ENCODE measurements around the gene SLC22A12.

SLC22A12 gene

DNA sequence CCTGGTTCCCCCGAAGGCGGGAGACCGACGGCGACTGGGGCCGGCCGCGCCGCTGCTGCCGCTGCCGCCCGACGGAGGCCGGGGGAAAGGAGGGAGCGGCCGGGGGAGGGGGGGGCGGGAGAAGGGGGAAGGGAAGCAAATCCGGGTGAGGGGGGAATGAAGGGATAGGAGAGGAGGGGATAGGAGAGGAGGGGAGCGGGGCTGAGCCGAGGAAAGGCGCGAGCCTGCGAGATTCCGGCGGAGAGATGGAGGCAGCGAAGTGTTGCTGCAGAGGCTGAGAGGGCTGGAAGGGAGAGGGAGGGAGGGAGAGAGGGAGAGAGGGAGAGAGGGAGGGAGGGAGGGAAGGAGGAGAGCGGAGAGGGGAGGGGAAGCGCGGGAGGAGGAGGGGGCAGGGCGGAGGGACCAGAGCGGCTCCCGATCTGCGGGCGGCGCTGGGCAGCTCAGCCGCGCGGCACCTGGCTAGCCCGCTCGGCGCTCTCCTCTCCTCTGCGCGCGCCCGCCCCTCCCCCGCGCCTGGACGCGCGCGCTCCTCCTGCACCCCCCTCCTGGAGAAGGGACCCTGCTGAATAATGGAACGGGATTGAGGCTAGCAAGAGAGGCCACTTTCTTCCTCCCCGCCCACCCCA lies 52.3 kb downstream of the SLC22A12 start:
- ATAC-seq (replicated peaks) (no peak), DNase-seq (no peak)
- Mint-ChIP-seq H3K27ac (no peak overlapping the region), H3K4me1 (peaks cover 6 to 9% of the 10 kb centered on the region in 2 donors), H3K9me3 (no peaks in the 10 kb centered on the region), H3K36me3 (no peaks in the 10 kb centered on the region), H3K4me3 (peak overlapping the region in 1 of 2 donors; percentile 12), H3K27me3 (peaks cover 41 to 42% of the 10 kb centered on the region in 2 donors)

DNA sequence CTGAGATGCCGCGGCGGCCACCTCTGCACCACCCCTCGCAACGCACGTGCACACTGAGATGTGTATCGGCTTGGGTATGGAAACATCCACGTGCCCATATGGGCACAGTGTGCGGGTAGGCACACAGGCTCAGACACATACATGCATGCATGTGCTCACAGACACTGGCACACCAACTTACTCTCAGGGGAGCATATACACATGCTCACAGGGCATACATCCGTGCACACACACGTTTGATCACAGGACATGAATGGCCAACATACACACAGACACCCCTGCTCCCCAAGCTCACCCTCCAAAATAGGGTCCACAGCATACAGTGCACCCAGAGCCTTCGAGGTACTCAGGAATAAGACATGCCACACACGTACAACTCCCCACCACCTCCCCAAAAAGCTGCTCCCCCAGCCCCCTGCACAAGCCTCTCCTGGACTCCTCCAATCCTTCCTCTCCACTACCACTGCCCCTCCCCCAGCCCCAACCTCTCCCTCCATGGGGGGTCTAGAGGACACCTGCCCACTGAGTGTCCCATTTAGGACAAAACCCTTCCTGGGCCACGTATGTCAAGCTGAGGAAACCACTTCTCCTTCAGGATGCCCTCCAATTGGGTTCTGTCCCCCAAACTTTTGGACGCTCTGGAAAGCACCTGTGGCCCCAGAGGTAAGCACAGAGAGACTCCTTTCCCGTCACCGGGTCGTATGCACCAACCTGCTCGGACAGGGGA lies 53.1 kb downstream of the SLC22A12 start:
- peaks cover 3 to 9% of the 10 kb centered on the region in 2 donors for H3K4me1 Mint-ChIP-seq
- no peak overlapping the region for H3K4me3 Mint-ChIP-seq
- no peaks in the 10 kb centered on the region for H3K36me3 Mint-ChIP-seq
- no peak overlapping the region for H3K27ac Mint-ChIP-seq
- peaks cover 42 to 43% of the 10 kb centered on the region in 2 donors for H3K27me3 Mint-ChIP-seq
- DNase-seq (no peak), ATAC-seq (replicated peaks) (peak; percentile 28 to 29)
- no peaks in the 10 kb centered on the region for H3K9me3 Mint-ChIP-seq

DNA sequence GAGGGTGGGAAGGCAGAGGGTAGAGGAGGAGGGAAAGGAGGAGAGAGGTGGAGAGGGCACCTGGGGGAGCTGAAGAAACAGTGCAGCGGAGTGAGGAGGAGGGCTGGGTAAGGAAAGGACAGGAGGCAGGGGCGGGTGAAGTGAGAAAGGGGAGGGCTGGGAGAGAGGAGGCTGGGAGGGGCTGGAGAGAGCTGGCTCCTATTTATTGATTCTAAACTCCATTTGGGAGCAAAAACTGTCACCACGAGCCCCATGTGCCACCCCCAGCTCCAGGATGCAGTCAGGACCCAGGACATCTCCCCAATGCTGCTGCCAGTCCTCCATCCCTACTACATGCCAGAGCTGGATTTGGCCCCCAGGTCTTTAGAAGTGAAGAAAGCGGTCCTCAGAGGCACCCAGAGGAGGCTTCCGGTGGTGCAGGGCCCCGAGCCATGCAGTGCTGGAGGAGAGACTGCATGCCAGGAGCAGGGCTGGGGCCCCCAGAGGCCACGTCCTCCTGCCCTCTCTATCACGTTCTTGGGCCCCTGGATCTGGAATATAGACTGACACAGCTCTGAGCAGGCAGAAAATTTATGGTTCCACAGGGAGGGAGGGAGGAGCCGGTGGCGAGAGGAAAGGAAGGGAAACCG lies 53.7 kb downstream of the SLC22A12 start:
- H3K4me1 Mint-ChIP-seq: peaks cover 3 to 9% of the 10 kb centered on the region in 2 donors
- ATAC-seq (replicated peaks) (peak; percentile 67 to 72), DNase-seq (no peak)
- H3K27ac Mint-ChIP-seq: no peak overlapping the region
- peaks cover 46 to 48% of the 10 kb centered on the region in 2 donors for H3K27me3 Mint-ChIP-seq
- no peaks in the 10 kb centered on the region for H3K36me3 Mint-ChIP-seq
- H3K4me3 Mint-ChIP-seq: no peak overlapping the region
- H3K9me3 Mint-ChIP-seq: no peaks in the 10 kb centered on the region

DNA sequence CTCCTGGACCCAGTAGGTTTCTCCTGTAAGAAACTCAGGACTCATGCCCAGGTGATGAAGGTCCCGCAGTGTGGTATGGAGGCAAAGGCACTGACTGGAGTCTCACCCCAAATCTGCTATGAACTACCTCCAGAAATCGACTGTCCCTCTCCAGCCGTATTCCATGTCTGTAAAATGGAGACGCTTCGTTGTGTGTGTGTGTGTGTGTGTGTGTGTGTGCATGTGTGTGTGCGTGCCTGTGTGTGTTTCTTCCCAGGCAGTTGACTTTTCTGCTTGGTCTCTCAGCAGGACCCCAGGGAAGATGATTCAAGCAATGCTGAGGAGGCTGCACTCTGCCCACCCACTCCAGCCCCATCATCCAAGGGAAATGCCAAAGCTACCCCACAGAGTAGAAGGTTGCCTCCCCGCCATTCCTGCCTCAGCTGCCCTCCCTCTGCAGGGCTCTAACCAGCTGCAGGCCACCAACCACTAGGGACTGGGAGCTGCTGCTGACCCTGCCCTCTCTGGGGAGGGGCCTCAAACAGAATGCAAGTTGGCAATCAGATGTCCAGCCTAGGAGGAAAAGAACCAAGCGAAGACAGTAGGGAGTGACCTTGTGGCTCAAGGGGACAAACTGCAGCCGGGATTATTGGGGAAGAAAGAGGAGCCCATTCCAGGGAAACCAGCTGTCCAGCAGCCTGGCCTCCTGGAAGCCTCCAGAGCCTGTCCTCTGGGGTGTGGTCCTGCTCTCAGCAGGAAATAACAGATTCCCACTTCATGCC lies 56.2 kb downstream of the SLC22A12 start:
- Mint-ChIP-seq H3K27ac (no peak overlapping the region), H3K36me3 (no peaks in the 10 kb centered on the region), H3K4me3 (no peak overlapping the region), H3K4me1 (peaks cover 9 to 10% of the 10 kb centered on the region in 2 donors), H3K9me3 (no peaks in the 10 kb centered on the region), H3K27me3 (peaks cover 55 to 58% of the 10 kb centered on the region in 2 donors)
- DNase-seq (no peak), ATAC-seq (replicated peaks) (no peak)

DNA sequence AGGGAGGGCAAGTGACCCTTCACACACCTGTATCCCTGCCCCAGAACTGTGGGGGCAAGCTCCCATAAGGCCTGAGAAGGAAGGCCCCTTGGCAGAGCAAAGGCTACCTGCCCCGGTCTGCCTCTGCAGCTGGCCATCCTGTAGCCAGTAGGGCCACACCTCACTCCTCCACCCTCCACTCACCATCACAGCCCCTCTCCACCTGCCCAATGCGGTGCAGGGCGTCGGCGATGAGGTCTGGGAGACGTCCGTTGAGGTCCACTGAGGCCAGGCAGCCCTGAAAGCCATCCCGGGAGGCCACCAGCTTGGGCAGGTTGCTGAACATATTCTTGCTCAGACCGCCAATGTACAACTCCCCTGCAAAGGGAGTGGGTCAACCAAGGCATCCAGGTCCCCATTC lies 57.5 kb downstream of the SLC22A12 start:
- no peak for ATAC-seq (replicated peaks)
- no peak for DNase-seq
- H3K27me3 Mint-ChIP-seq: peaks cover 55 to 58% of the 10 kb centered on the region in 2 donors
- H3K9me3 Mint-ChIP-seq: no peaks in the 10 kb centered on the region
- no peak overlapping the region for H3K4me3 Mint-ChIP-seq
- H3K27ac Mint-ChIP-seq: no peak overlapping the region
- no peaks in the 10 kb centered on the region for H3K36me3 Mint-ChIP-seq
- H3K4me1 Mint-ChIP-seq: peaks cover 15 to 17% of the 10 kb centered on the region in 2 donors

DNA sequence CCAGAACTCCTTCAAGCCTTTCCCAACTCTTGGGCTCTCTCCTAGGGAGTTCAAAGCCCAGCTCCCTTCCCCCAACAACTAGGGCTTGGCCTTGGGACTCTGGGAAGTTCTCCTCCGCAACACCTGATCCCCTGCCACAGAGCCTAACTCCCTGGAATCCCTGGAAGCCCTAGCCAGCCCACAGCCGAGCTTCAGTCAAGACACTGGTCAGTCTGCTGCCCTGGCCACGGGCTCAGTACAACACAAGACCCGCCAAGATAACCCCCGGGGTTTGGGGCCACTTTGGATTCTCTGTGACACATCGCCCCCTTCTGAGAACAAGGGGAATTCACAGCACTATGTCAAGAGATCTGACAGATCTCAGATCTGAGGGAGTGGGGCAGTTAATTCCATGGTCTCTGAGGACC lies 58.3 kb downstream of the SLC22A12 start:
- Mint-ChIP-seq H3K4me1 (peaks cover 16 to 19% of the 10 kb centered on the region in 2 donors), H3K9me3 (no peaks in the 10 kb centered on the region), H3K36me3 (no peaks in the 10 kb centered on the region), H3K27ac (peak overlapping the region; percentile 68), H3K27me3 (peaks cover 49 to 52% of the 10 kb centered on the region in 2 donors), H3K4me3 (no peak overlapping the region)
- DNase-seq (no peak), ATAC-seq (replicated peaks) (peak in 1 of 2 donors; percentile 34)

DNA sequence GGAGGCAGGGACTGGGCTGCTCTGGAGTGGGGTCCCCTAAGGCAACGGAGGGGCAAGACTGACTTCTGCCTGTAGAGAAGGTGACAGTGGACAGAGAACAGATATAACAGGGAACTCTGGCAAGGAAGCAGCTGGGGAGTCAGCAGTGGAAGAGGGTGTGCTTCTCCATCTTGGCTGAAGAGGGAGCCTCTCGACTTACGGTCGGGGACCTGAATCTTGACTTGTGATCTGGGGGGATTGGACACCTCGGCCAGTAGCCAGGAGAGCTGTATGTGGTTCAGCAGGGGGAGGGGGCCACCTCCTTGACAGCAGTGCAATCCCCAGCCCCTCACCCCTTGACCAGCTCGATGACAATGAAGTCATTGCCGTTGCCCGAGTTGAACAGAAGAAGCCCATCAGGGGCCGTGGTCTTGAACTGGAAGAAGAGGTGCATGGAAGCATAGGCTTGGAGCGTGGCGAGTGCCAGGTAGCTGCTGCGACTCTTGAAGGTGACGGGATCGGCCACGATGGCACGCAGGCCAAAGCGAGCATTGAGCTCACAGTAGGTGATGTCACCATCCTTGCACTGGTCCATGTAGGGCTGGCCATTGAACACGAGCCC lies 60.0 kb downstream of the SLC22A12 start:
- peak overlapping the region; percentile 63 for H3K27ac Mint-ChIP-seq
- ATAC-seq (replicated peaks) (no peak), DNase-seq (no peak)
- H3K4me1 Mint-ChIP-seq: peaks cover 27 to 28% of the 10 kb centered on the region in 2 donors
- H3K36me3 Mint-ChIP-seq: no peaks in the 10 kb centered on the region
- no peak overlapping the region for H3K4me3 Mint-ChIP-seq
- H3K27me3 Mint-ChIP-seq: peaks cover 32 to 35% of the 10 kb centered on the region in 2 donors
- no peaks in the 10 kb centered on the region for H3K9me3 Mint-ChIP-seq

Measured in stimulated activated naive B cell treated with anti-CD40 and anti-IgM and Interleukin-4, amounts not matched to agents 10 μg/mL and 1 μg/mL and 100 μg/mL, for 72 hours (primary cell).